Stimulated activated CD8-positive, alpha-beta memory T cell treated with anti-CD3 and anti-CD28 coated beads, Interleukin-4, amount 100 ng/mL, for 24 hours (primary cell): ENCODE data around the gene PPFIA1.

Experiments used
- DNase-seq: peaks from one replicate; pipeline ENCODE4 v3.0.0-alpha.2; 2020; ENCODE audit warnings: low read depth

PPFIA1 gene

DNA sequence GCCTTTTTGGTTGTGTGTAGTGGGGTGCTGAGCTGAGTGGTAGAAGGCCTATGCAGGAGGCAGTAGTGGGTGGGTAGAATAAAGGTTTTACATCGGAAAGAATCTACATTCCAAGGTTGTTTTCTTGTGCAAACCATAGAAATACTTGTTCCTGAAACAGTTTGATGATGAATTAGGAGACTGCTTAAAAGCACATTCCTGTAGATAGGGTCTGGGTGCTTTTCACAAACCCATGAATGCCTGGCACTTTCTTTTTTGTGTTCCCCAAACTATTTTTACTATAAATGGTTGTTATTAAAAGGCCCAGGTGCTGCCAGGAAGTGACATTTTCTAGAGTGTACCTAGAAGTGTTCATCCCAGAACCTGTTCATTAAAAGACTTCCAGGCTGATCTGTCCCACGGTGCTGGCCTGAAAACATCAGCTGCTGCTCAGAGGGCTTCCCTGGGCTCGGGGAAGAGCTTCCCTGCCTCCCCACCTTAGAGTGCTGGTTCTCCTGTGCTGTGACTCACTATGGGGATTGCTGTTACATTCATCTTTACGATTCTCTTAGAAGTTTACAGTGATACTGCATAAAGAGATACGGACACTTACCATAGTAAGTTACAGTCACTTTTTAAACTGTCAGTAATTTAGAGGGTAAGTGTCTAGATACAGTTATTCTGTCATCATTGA is 27.9 kb downstream of the PPFIA1 start:
- DNase-seq: no peak

DNA sequence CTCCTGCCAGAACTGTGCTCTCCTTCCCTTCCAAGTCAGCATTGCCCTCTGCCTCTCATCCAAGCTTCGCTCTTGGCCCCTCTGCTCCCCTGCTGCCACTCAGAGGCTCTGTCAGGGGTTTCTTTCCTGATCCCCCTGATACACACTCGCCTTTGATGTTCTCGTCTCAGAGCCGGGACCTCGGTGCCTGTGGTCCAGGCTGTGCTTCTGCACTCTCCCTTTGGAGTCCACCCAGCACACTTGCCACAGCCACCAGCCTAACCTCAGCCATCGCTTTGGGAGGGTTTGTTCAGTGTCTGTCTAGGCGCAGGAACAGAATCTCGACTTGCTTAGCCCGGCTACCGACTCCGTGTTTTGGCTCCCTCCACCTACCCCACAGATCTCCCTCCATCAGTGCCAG is 29.1 kb downstream of the PPFIA1 start:
- DNase-seq: no peak

DNA sequence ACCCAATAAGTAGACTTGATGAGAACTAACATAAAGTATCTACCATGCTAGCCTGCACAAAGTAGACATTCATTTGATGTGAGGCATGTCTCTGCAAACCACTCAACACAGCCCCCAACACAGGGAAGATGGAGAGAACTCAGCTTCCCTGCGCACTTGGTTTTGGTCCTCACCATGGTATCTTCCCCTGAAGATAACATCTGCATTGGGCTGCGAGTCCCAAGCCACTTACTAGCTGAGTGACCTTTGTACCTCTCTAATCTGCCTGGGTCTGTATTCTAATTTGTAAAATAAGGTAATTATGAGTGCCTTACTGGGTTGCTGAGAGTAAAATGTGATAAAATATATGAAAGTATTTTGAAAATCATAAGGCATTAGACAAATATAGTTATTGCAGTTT is 30.7 kb downstream of the PPFIA1 start:
- no peak for DNase-seq

DNA sequence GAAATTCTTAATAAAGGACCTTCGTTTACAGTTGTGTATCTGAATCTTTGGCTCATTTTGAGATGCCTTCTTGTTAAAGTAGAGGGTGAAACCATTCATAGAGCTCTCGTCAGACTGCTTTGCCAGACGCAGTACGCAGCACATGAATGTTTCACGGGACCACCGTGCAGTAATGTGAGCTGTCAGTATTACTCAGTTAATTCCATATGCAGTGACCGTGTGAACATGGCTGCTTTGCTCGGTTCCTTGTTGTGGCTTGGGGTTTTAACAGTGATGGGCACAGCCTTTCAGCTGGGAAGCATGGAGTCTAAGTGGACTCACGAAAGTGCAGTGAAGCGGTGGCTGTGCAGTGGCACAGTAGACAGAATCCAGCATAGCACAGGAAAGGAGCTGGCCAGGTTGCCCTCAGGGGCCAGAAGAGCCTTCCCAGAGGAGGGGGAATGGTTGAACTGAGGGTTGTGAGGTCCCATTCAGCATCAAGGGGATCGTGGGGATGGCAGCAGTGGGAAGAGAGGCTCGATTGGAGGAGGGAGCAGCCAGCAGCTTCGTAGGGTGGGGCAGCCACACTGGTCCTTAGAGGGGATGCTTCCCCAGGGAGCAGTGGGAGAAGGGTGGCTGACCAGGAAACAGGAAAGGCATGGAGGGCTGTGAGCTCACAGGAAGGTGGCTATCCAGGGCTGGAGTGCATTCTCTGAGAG is 31.4 kb downstream of the PPFIA1 start:
- DNase-seq: no peak

DNA sequence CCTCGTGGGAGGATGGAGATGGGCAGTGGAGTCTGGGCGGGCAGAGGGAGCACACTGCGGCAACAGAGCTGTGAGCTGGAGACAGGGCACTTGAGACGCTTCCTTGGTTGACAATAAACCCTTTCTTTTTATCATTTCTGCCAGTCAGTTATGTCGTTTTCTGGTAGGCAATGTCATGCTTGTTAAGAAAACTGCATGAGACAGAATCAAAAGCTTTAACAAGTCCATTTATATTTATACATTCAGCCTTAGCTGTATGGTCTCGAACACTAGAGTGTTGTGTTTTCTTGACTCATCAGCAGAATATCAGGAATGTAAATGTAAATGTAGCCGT is 31.9 kb downstream of the PPFIA1 start:
- no peak for DNase-seq

DNA sequence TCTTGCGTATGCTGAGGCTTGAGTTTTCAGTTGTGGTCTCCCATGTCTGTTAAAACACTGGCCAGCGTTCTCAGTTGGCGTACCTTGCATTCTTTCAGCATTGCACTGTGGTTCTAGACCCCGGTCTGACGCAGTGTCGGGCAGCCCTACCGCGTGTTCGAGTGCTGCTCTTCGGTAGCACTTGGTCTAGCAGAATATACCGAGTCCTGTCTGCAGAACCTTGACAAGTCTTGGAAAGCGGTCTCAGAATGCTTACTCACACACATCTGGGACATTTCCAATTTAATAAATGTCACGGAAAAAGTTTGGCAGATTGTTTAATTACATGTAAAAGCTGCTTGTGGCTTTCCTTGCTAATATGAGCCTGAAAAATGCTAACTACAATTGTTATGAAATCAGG is 32.6 kb downstream of the PPFIA1 start:
- DNase-seq: no peak

DNA sequence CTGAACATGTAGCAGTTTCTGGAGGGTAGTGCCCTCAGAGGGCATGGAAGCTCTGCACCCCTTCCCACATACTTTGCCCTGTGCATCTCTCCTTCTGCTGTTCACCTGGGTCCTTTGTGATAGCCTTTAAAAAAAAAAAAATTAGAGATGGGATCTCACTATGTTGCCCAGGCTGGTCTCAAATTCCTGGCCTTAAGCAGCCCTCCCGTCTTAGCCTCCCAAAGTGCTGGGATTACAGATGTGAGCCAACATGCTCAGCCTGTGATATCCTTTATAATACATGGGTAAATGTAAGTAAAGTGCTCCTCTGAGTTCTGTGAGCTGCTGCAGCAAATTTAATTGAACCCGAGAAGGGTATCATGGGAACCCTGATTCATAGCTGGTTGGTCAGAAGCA is 33.7 kb downstream of the PPFIA1 start:
- no peak for DNase-seq

DNA sequence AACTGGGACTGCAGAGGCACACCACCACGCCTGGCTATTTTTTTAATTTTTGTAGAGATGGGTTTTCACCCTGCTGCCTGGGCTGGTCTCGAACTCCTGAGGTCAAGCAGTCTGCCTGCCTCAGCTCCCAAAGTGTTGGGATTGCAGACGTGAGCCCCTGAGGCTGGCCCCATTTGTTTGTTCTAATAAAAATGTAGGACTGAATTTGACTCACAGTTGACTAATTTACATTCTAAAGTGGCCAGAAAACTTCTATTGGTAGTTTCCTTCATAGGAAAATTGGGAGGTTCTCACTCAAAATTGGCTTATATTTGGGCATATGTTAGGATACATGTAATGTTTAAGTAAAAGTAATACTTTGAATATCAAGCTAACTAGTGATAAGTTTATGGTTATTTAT is 35.0 kb downstream of the PPFIA1 start:
- no peak for DNase-seq

DNA sequence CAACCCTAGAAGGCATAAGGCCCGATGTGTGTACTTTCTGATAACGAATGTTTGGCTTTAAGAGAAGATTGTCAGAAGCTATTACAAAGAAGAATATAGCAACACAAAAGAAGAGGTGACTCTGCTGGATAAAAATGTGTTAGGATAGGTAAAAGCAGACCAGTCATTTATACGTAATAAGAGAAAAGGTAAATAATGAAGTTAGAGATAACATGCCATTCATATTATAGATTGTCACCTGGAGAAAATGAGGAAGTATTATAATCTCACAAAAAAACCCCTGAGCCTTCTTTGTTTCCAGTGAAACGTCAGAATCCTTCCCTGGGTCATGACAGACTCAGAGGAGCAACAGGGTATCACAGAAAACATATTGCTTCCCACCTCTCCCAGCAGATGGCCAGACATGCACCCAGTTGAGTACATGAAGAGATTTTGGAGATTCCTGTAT is 36.1 kb downstream of the PPFIA1 start:
- DNase-seq: no peak

DNA sequence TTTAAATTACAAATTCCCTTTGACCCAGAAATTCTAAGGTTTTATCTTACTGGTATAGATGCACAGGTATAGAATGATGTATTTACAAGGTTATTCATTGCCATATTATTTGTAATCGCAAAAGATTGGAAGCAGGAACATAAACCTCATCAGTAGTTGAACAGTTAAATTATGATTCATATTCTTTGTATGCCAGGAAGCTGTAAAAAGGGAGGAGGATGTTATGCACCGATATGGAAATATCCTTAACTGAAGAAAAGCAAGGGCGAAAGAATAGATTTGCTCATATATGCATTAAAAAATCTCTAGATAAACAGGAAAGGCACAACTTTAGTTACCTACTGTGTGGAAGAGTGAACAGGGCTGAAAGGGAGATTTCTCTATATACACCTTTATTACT is 36.7 kb downstream of the PPFIA1 start:
- DNase-seq: no peak

DNA sequence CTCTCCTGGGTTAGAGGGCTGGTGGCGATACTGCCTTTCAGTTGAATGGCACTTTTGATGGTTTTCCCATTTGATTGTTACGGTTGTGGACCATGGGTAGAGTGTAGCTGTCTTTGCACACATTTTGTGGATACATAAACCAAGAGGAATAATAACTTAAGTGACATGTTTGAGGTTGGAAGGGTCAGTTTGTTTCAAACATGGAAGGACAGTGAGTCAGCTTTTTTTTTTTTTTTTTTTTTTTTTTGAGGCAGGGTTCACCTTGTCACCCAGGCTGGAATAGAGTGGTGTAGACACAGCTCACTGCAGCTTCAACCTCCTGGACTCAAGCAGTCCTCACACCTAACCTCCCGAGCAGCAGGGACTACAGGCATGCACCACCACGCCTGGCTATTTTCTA is 41.1 kb downstream of the PPFIA1 start:
- DNase-seq: no peak

DNA sequence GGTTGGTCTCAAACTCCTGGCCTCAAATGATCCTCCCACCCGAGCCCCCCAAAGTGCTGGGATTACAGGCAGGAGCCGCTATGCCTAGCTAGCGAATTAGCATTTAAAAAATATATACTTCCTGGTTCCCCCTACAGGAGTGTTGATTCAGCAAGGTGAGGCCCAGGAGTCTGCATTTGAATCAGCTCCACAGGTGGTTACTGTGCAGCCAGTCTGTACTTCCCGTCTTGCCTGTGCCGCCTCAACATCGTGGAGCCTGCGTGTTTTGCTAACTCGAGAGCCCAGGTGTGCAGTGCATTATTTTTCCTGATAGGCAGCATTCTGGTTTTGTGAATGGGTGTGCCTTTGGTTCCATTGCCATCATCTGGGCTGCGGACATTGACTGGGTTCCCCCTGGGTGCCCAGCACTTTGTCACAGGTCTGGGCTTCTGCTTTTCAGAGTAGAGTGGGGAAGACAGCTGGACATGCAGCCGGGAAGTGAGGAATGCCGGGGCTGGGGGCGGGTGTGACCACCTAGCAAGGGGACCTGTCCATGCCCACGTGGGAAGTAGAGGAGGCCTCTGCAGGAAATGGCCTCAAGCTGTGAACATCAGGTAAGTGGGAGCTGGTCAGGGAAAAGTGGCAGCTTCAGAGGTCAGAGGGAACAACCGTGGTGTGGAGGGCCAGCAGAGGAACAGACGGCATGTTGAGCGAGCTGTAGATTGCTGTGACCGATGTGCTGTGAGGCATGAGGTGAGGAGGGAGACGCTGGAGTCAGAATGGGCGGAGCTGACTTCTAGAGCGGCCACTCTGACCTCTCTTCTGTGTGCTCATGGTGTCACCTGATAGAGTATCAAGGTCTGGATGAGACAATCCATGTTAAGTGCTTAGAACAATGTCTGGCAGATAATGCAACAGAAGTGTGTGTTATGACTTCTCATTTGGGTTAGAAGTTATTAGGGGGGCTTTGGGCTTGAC is 42.2 kb downstream of the PPFIA1 start:
- no peak for DNase-seq

DNA sequence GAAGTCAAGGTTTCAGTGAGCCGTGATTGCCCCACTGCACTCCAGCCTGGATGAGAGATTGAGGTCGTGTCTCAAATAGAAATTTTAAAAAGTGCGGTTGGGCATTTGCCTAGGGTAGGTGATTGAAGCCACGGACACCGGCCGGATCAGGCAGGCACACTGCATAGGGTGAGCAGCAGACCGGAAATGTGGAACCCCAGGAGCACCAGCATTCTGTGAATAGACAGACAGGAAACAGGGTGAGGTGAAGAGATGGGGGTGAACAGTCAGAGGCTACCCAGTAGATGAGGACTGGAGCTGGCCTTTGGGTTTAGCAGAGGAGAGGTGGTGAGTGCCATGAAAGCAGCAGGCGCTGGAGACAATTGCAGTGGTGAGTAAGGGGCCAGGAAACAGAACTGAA is 43.5 kb downstream of the PPFIA1 start:
- DNase-seq: no peak

DNA sequence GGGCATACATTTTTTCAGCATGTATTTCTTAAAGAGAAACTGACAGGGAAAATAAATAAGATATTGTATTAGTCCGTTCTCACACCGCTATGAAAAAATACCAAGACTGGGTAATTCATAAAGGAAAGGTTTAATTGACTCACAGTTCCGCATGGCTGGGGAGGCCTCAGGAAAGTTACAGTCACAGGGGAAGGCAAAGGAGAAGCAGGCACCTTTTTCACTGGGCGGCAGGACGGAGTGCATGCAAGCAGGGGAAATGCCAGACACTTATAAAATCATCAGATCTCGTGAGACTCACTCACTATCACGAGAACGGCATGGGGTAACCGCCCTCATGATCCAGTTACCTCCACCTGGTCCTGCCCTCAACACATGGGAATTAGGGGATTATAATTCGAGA is 44.2 kb downstream of the PPFIA1 start:
- no peak for DNase-seq

DNA sequence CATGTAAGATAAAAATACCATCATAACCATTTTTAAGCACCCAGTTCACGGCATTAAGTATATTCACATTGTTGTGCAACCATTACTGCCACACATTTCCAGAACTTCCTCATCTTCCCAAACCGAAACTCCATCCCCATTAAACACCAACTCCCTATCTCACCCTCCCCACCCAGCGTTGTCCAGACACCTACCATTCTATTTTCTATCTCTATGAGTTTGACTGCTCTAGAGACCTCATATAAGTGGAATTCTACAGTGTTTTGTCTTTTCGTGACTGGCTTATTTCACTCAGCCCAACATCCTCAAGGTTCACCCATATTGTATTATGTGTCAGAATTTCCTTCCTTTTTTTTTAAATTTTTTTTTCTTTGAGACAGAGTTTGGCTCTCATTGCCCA is 45.2 kb downstream of the PPFIA1 start:
- no peak for DNase-seq

DNA sequence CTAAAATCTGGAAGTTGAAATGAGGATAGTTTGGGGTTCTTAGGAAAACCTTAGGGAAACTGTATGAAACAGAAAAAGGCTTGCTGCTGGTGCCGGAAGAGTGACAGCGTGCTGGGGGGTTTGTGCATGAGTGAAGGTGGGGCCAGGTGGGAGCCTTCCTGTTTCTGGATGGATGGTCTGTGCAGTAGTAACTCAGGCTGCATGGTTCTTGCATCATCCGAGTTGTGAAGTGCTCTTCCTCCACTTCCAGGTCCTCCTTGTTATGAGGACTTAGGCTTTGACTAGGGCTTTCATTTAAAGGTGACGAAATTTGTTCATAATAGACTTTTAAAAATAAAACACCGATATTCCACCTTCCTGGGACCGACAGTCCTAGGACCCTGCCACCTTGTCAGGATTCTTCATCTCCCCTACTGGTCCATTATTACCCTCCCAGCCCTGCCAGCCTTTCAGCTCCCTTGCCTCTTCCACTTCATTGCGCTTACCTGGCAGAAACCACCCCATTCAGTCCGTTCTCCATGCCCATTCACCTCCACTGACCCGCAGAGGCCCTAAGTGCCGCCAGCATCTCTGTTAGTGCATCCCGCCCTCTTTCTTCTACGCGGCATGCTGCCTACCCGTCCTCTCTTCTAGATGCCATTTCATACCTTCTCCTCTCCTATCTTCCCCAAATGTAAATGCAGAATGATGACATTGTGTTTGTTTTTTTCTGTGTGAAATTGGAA is 47.3 kb downstream of the PPFIA1 start:
- no peak for DNase-seq

DNA sequence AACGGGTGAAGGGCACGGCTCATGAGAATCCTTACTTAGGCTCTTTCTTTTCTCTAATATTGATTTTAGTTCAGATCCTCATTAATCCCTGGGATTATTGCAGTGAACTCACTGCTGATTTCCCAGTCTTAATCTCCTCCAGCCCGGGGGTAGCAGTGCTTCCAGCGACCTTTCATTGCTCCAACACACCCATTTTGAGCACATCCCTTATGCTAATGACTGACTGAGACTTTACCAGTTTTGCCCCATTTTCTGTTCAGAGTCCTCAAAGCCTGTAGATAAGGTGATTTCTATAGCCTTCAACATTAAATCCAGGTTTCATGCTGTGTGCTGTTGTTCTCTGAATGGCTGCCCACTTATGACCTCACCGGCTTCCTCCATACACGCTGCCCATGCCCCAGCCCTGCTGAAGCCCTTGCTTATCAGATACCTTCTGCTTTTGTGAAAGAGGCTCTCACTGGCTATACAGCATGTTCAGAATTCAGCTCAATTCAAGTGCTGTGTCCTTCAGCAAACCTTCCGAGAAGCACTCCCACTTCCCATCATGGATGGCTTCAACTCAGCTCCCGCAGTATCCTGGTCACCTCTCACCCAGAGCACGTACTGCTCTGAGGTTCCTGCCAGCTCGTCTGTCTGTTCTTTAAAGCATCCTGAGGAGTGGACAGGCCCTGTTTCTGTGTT is 49.0 kb downstream of the PPFIA1 start:
- DNase-seq: no peak

DNA sequence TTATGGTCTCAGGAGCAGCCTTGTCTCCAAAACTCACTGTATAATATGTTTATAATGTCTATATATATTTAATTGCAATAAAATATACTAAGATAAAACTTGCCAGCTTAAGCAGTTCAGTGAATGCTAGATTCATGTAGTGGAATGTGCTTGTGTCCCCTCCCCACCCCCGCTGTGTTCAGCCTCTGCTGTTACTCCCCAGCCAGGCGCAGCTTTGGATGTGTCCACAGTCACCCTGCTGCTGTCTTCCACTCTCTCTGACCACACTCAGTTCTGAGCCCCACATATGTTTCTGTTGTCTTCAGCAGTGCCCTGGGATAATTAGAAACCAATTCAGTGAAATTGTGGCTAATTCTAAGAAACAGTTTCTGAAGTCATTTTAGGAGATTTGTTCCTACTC is 52.2 kb downstream of the PPFIA1 start:
- no peak for DNase-seq

DNA sequence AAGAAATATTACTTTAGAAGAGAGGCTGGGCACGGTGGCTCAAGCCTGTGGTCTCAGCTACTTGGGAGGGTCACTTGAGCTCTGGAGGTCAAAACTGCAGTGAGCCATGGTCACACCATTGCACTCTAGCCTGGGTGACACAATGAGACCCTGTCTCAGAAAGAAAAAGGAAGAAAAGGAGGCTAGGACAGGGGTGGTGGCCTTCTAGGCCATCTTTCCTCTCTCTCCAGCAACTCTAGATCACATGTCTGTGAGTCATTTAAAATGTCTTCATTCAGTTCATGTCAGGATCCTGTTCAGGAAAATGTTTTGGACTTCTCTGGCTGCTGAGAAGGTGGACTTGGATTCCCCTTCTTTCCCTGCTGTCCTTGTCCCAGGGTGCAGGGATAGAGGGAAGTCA is 53.3 kb downstream of the PPFIA1 start:
- DNase-seq: no peak

DNA sequence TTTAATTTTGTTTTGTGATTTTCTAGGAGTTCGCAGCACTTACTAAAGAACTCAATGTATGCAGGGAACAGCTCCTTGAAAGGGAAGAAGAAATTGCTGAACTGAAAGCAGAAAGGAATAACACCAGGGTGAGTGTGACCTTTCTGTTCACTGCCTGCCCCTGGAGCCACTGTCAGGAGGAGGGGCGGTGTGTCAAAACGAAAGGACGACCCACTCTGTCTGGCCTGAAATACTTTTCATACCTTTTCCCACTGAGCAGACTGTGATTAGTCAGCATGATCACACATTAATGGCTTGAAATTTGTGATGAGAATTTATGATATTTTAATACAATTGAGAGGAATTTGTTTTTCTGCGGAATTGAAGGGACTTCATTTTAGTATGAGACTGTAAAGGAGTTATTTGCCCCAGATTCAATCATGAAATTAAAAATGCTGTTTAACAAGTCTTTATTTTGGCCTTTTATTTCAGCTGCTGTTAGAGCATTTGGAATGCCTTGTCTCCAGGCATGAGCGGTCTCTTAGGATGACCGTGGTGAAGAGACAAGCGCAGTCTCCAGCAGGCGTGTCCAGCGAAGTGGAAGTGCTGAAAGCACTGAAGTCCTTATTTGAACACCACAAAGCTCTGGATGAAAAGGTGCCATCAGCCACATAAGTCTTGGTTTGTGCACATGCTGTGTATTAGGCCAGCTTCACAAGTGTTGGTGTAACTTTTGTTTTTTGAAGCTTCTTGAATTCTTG is 54.1 kb downstream of the PPFIA1 start:
- no peak for DNase-seq

DNA sequence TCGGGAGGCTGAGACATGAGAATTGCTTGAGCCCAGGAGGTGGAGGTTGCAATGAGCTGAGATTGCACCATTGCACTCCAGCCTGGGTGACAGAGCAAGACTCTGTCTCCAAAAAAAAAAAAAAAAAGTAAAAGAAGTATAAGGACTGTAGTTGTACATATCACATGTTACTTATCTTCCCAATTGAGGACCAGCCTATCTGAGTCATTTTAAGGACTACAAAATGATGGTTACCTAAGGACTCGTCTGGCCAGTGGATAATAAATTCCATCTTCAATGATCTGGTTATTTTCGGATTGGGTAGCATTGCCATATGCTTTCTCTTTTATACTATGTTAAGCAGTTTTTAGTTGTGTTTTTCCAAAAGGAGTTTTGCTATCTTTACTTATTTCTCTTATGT is 55.3 kb downstream of the PPFIA1 start:
- DNase-seq: no peak
